ENCODE measurements around the gene UGT1A7.

The UGT1A7 gene

GRCh38 chr2:233816771-233817170 lies 135.1 kb downstream of the UGT1A7 start:
- H3K79me2 ChIP-seq (ENCODE audit: control insufficient read depth, low read length): no peaks in the 10 kb centered on the region
- TF ChIP-seq CTCF (IDR thresholded peaks at IDR 0.05; ENCODE audit: low read depth, low read length, poor library complexity, severe bottlenecking) (no peak), EZH2phosphoT487 (IDR thresholded peaks at IDR 0.05; ENCODE audit: borderline replicate concordance, low read length) (no peak)
- no peaks in the 10 kb centered on the region for H3F3A ChIP-seq (ENCODE audit: control insufficient read depth, insufficient read depth)
- H3K4me2 ChIP-seq (ENCODE audit: low read length): no peak overlapping the region
- H3K4me3 ChIP-seq (ENCODE audit: low read length): no peak overlapping the region
- H3K36me3 ChIP-seq (ENCODE audit: control insufficient read depth, low read length): no peaks in the 10 kb centered on the region
- H3K9me3 ChIP-seq (ENCODE audit: control insufficient read depth, insufficient read depth, low read length): peaks cover 5% of the 10 kb centered on the region; the same call in 1 of the 2 replicates
- no peaks in the 10 kb centered on the region for H4K20me1 ChIP-seq (ENCODE audit: control insufficient read depth, insufficient read depth, low read depth, low read length)
- no peaks in the 10 kb centered on the region for H3K4me1 ChIP-seq (ENCODE audit: control insufficient read depth, low read length)
- no peaks in the 10 kb centered on the region for H3K9me2 ChIP-seq (replicated peaks; ENCODE audit: control insufficient read depth, low read length)
- H3K27ac ChIP-seq (ENCODE audit: low read depth, low read length): no peak overlapping the region
- H3K27me3 ChIP-seq (ENCODE audit: control insufficient read depth, low read length): no peaks in the 10 kb centered on the region

GRCh38 chr2:233817361-233817911 lies 135.7 kb downstream of the UGT1A7 start:
- no peaks in the 10 kb centered on the region for H3K27me3 ChIP-seq (ENCODE audit: control insufficient read depth, low read length)
- no peaks in the 10 kb centered on the region for H3F3A ChIP-seq (ENCODE audit: control insufficient read depth, insufficient read depth)
- H3K4me2 ChIP-seq (ENCODE audit: low read length): no peak overlapping the region
- H3K4me1 ChIP-seq (ENCODE audit: control insufficient read depth, low read length): no peaks in the 10 kb centered on the region
- peaks cover 5% of the 10 kb centered on the region; the same call in 1 of the 2 replicates for H3K9me3 ChIP-seq (ENCODE audit: control insufficient read depth, insufficient read depth, low read length)
- no peaks in the 10 kb centered on the region for H3K36me3 ChIP-seq (ENCODE audit: control insufficient read depth, low read length)
- no peak overlapping the region for H3K4me3 ChIP-seq (ENCODE audit: low read length)
- H4K20me1 ChIP-seq (ENCODE audit: control insufficient read depth, insufficient read depth, low read depth, low read length): no peaks in the 10 kb centered on the region
- no peaks in the 10 kb centered on the region for H3K79me2 ChIP-seq (ENCODE audit: control insufficient read depth, low read length)
- no peak for TF ChIP-seq EZH2phosphoT487 (IDR thresholded peaks at IDR 0.05; ENCODE audit: borderline replicate concordance, low read length)
- no peak for TF ChIP-seq CTCF (IDR thresholded peaks at IDR 0.05; ENCODE audit: low read depth, low read length, poor library complexity, severe bottlenecking)
- H3K27ac ChIP-seq (ENCODE audit: low read depth, low read length): no peak overlapping the region
- no peaks in the 10 kb centered on the region for H3K9me2 ChIP-seq (replicated peaks; ENCODE audit: control insufficient read depth, low read length)

- Histone ChIP-seq H3K79me2 (ENCODE audit: control insufficient read depth, low read length) (no peaks in the 10 kb centered on the region), H3K4me3 (ENCODE audit: low read length) (no peak overlapping the region), H3F3A (ENCODE audit: control insufficient read depth, insufficient read depth) (no peaks in the 10 kb centered on the region), H3K9me2 (replicated peaks; ENCODE audit: control insufficient read depth, low read length) (no peaks in the 10 kb centered on the region), H3K36me3 (ENCODE audit: control insufficient read depth, low read length) (no peaks in the 10 kb centered on the region), H4K20me1 (ENCODE audit: control insufficient read depth, insufficient read depth, low read depth, low read length) (no peaks in the 10 kb centered on the region), H3K27me3 (ENCODE audit: control insufficient read depth, low read length) (no peaks in the 10 kb centered on the region), H3K9me3 (ENCODE audit: control insufficient read depth, insufficient read depth, low read length) (peaks cover 5% of the 10 kb centered on the region; the same call in 1 of the 2 replicates), H3K27ac (ENCODE audit: low read depth, low read length) (no peak overlapping the region), H3K4me2 (ENCODE audit: low read length) (no peak overlapping the region), H3K4me1 (ENCODE audit: control insufficient read depth, low read length) (no peaks in the 10 kb centered on the region)
- TF ChIP-seq CTCF (IDR thresholded peaks at IDR 0.05; ENCODE audit: low read depth, low read length, poor library complexity, severe bottlenecking): no peak
- no peak for TF ChIP-seq EZH2phosphoT487 (IDR thresholded peaks at IDR 0.05; ENCODE audit: borderline replicate concordance, low read length)
Measured at GRCh38 chr2:233817995-233818638, 136.4 kb downstream of the UGT1A7 start.

Data from DOHH2 (cell line).